ENCODE data around the gene TBC1D22A. TPM values are rescaled to one million over a fixed set of nuclear protein-coding genes. Genes with fewer than 3 reads are reported as not detected.

The TBC1D22A gene
- polyA plus RNA-seq, 1 of the 3 experiments (the other 2 are of a cell fraction), result 16.5 TPM

DNA sequence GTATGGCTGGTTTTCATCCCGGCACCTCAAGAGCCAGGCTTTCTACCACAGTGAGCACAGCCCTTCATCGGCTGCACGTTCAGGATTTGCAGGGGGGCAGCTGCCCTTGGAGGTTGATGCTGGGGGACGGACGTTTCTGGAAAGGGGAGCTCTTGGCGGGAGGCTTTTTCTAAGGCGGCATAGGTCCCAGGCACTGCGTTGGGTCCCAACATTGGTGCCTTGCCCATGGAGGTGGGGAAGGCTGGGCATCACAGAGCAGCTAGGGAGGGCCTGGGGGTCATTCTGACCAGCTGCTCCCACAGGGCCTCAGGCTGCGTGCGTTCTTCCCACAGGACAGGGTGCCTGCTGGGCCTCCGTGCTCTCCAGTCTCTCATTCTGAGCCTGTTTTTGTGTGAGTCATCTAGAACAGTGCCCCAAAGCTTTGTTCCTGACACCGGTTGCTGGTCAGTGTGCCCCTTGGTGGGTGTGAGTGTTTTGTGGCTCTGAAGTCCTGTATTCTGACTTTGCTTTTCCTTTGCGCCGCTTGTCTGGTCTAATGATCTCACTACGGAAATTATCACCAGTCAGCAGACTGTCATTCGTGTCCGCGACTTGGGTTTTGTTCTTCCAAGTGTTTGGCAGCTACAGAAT, 275.9 kb downstream of the TBC1D22A start:
- no peaks in the 10 kb centered on the region for H3K9me3 ChIP-seq
- no peak overlapping the region for H3K9ac ChIP-seq

GRCh38 chr22:47039356-47039755, 276.9 kb downstream of the TBC1D22A start:
- H3K27ac ChIP-seq (ENCODE audit: low read depth in 2 of 2, low read length in 1 of 2), result no peak overlapping the region
- H3K79me2 ChIP-seq (ENCODE audit: insufficient read depth), result no peaks in the 10 kb centered on the region
- H3K4me3 ChIP-seq (ENCODE audit: low read depth in 2 of 2, low read length in 1 of 2), result no peak overlapping the region
- H3F3A ChIP-seq (replicated peaks; ENCODE audit: insufficient read depth), result no peaks in the 10 kb centered on the region
- H3K4me2 ChIP-seq, result no peak overlapping the region
- H3K9me2 ChIP-seq, result no peaks in the 10 kb centered on the region
- peaks cover 0 to 14% of the 10 kb centered on the region in 2 experiments; a peak in 2 of 4 replicates for H3K4me1 ChIP-seq (ENCODE audit: control insufficient read depth in 1 of 2, insufficient read depth in 2 of 2, low read depth in 1 of 2, low read length in 1 of 2)
- TF ChIP-seq POLR2AphosphoS5 (IDR thresholded peaks at IDR 0.05; ENCODE audit: low read depth, low read length) (no peak), IRF3 (IDR thresholded peaks at IDR 0.05; ENCODE audit: low read depth, low read length) (no peak), MXI1 (IDR thresholded peaks at IDR 0.05; ENCODE audit: low read depth, low read length) (no peak), GATA2 (CRISPR knock-in tag; IDR thresholded peaks at IDR 0.05) (no peak), EZH2phosphoT487 (IDR thresholded peaks at IDR 0.05; ENCODE audit: borderline replicate concordance, low read depth) (no peak), YY1 (IDR thresholded peaks at IDR 0.05; ENCODE audit: low read depth) (no peak), SMC3 (IDR thresholded peaks at IDR 0.05; ENCODE audit: low read depth, low read length) (no peak)
- TF ChIP-seq, protein P1, sequence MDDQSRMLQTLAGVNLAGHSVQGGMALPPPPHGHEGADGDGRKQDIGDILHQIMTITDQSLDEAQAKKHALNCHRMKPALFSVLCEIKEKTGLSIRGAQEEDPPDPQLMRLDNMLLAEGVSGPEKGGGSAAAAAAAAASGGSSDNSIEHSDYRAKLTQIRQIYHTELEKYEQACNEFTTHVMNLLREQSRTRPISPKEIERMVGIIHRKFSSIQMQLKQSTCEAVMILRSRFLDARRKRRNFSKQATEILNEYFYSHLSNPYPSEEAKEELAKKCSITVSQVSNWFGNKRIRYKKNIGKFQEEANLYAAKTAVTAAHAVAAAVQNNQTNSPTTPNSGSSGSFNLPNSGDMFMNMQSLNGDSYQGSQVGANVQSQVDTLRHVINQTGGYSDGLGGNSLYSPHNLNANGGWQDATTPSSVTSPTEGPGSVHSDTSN (IDR thresholded peaks at IDR 0.05), result no peak
- no peak overlapping the region for H2AFZ ChIP-seq (ENCODE audit: low read depth)
- POLR2A ChIA-PET, result no interaction called here
- H3K27me3 ChIP-seq (ENCODE audit: insufficient read depth), result no peaks in the 10 kb centered on the region
- 94% methylated on average over 5 of the region's 5 CpGs for WGBS (ENCODE audit: low lambda C conversion rate)
- no peaks in the 10 kb centered on the region for H3K9me3 ChIP-seq
- CTCF ChIA-PET, result no interaction called here
- H3K9ac ChIP-seq, result no peak overlapping the region
- H4K20me1 ChIP-seq (ENCODE audit: insufficient read depth), result no peaks in the 10 kb centered on the region
- no peak for DNase-seq
- peaks cover 0 to 2% of the 10 kb centered on the region in 2 experiments for H3K36me3 ChIP-seq (replicated peaks in 1 of 2; ENCODE audit: control insufficient read depth in 1 of 2, insufficient read depth in 2 of 2, low read length in 1 of 2)

More for the DNA sequence above, 275.9 kb downstream of the TBC1D22A start:
- DNase-seq, result no peak
- Histone ChIP-seq H3K27me3 (ENCODE audit: insufficient read depth) (no peaks in the 10 kb centered on the region), H3K4me2 (no peak overlapping the region), H3K4me3 (ENCODE audit: low read depth in 2 of 2, low read length in 1 of 2) (no peak overlapping the region), H3K27ac (ENCODE audit: low read depth in 2 of 2, low read length in 1 of 2) (no peak overlapping the region), H4K20me1 (ENCODE audit: insufficient read depth) (no peaks in the 10 kb centered on the region), H3K36me3 (replicated peaks in 1 of 2; ENCODE audit: control insufficient read depth in 1 of 2, insufficient read depth in 2 of 2, low read length in 1 of 2) (peaks cover 0 to 2% of the 10 kb centered on the region in 2 experiments), H3K9me2 (no peaks in the 10 kb centered on the region), H3K4me1 (ENCODE audit: control insufficient read depth in 1 of 2, insufficient read depth in 2 of 2, low read depth in 1 of 2, low read length in 1 of 2) (peaks cover 0 to 21% of the 10 kb centered on the region in 2 experiments; a peak in 1 of 4 replicates), H3F3A (replicated peaks; ENCODE audit: insufficient read depth) (no peaks in the 10 kb centered on the region), H3K79me2 (ENCODE audit: insufficient read depth) (no peaks in the 10 kb centered on the region), H2AFZ (ENCODE audit: low read depth) (no peak overlapping the region)
- WGBS (ENCODE audit: low lambda C conversion rate), result 96% methylated on average over 12 of the region's 18 CpGs
- TF ChIP-seq IRF3 (IDR thresholded peaks at IDR 0.05; ENCODE audit: low read depth, low read length) (no peak), RAD21 (IDR thresholded peaks at IDR 0.05; ENCODE audit: low read length) (no peak), TCF12 (IDR thresholded peaks at IDR 0.05) (no peak), SMC3 (IDR thresholded peaks at IDR 0.05; ENCODE audit: low read depth, low read length) (no peak)
- TF ChIP-seq, protein P2, sequence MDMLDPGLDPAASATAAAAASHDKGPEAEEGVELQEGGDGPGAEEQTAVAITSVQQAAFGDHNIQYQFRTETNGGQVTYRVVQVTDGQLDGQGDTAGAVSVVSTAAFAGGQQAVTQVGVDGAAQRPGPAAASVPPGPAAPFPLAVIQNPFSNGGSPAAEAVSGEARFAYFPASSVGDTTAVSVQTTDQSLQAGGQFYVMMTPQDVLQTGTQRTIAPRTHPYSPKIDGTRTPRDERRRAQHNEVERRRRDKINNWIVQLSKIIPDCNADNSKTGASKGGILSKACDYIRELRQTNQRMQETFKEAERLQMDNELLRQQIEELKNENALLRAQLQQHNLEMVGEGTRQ (IDR thresholded peaks at IDR 0.05; ENCODE audit: borderline replicate concordance, low read depth, low read length), result no peak
- ChIA-PET CTCF (interaction anchor here (0.9 to 1.1 kb wide), 2 partner anchors 11 to 18 kb away, joined by 3 to 6 read pairs; no protein-coding TSS in a partner anchor), POLR2A (no interaction called here)
